K562 (cell line): ENCODE data around the gene KRT4. TPM values are rescaled to one million over a fixed set of nuclear protein-coding genes. Genes with fewer than 3 reads are reported as not detected.

ENCODE experiments used
- ATAC-seq: fragments of 200-7000 bp; cut with Tn5 transposase; 3 replicates; pipeline ENCODE4 v1.9.1; 2020; ENCODE audit warnings: moderate library complexity
- BruUV-seq: library from RNA; stranded (reverse); fragments of 400-500 nt; replicated peaks from 2 replicates; lab custom pipeline; 2021; lab: Mats Ljungman, UMichigan
- CTCF ChIA-PET: fragments of 300-600 bp; formaldehyde crosslinking; extraction: SDS; loops from one replicate; lab custom pipeline; 2021; ENCODE audit warnings: low intra/inter-chr PET ratio; lab: Yijun Ruan, JAX
- POLR2A ChIA-PET: fragments of 300-600, 350-650 bp; sonication (Branson Sonifier 250); formaldehyde crosslinking; extraction: SDS; loops from one replicate; lab custom pipeline; 2021; ENCODE audit warnings: antibody characterized with exemption, inconsistent platforms; lab: Yijun Ruan, JAX
- DNase-seq, 4 experiments: peaks; one replicate each; pipeline versions ENCODE4 v3.0.0 to v3.0.0-alpha.2; 2011 to 2018; ENCODE audit warnings: low spot score in 3 of 4, mixed read lengths in 3 of 4; ENCODE audit errors: extremely low read depth in 1 of 4
- FAIRE-seq: peaks from 2 replicates; lab custom pipeline; 2011; peaks lifted over from hg19 to GRCh38; lab: Jason Lieb, UNC
- H2AFZ ChIP-seq: 2 replicates; pipeline ENCODE4 v1.6.0; 2011; ENCODE audit warnings: low read depth, low read length, control low read depth, inconsistent platforms
- H3K27ac ChIP-seq: fragments of 200-600 bp; 3 replicates; pipeline ENCODE4 v1.8.0; 2011; ENCODE audit warnings: low read depth, mild to moderate bottlenecking, control low read depth, inconsistent platforms, low read length, moderate library complexity, mixed read lengths; ENCODE audit errors: extremely low read depth
- H3K27me3 ChIP-seq, 2 experiments: fragments of 300-600 bp in 1 of 2; 2 replicates in 1 of 2; 3 replicates in 1 of 2; pipeline versions ENCODE4 v1.6.0 to v1.8.0; 2011; ENCODE audit warnings: inconsistent platforms in 2 of 2, low read length in 2 of 2, mild to moderate bottlenecking in 1 of 2, mixed read lengths in 1 of 2, moderate library complexity in 1 of 2; ENCODE audit not compliant: control insufficient read depth in 2 of 2, insufficient read depth in 2 of 2
- H3K36me3 ChIP-seq: fragments of 300-600 bp; 3 replicates; pipeline ENCODE4 v1.8.0; 2011; ENCODE audit warnings: mild to moderate bottlenecking, low read length, inconsistent platforms; ENCODE audit not compliant: control insufficient read depth, insufficient read depth
- H3K4me1 ChIP-seq, 2 experiments: fragments of 200-600 bp in 1 of 2; replicated peaks in 1 of 2; 2 replicates in 1 of 2; 3 replicates in 1 of 2; pipeline versions ENCODE4 v1.5.1 to v1.8.0; 2011; ENCODE audit warnings: inconsistent platforms in 2 of 2, low read length in 2 of 2, mild to moderate bottlenecking in 1 of 2, mixed read lengths in 1 of 2, moderate library complexity in 1 of 2; ENCODE audit not compliant: control insufficient read depth in 2 of 2, insufficient read depth in 2 of 2
- H3K4me2 ChIP-seq: 2 replicates; pipeline ENCODE4 v1.6.1; 2011; ENCODE audit warnings: low read length, control low read depth, inconsistent platforms, mixed read lengths; ENCODE audit not compliant: insufficient read depth
- H3K4me3 ChIP-seq: fragments of 200-600 bp; sonication (generic), shearing (Covaris generic); 2 replicates; pipeline ENCODE4 v1.5.1; 2016; ENCODE audit warnings: control low read depth, inconsistent platforms
- H3K79me2 ChIP-seq: fragments of 200-600 bp; 3 replicates; pipeline ENCODE4 v1.8.0; 2011; ENCODE audit warnings: low read length, inconsistent platforms; ENCODE audit not compliant: control insufficient read depth, insufficient read depth
- H3K9ac ChIP-seq, 2 experiments: 2 replicates each; pipeline versions ENCODE4 v1.6.0 to v1.6.1; 2011; ENCODE audit warnings: low read depth in 2 of 2, low read length in 2 of 2, control low read depth in 1 of 2, inconsistent platforms in 1 of 2, mild to moderate bottlenecking in 1 of 2, mixed read lengths in 1 of 2; ENCODE audit not compliant: insufficient read depth in 1 of 2
- H3K9me1 ChIP-seq: one replicate; pipeline ENCODE4 v1.6.0; 2011; ENCODE audit warnings: inconsistent platforms, mild to moderate bottlenecking, low read length, moderate library complexity; ENCODE audit not compliant: control insufficient read depth, insufficient read depth
- H3K9me3 ChIP-seq: replicated peaks from 2 replicates; pipeline ENCODE4 v1.5.1; 2011; ENCODE audit warnings: low read depth, low read length, inconsistent platforms; ENCODE audit not compliant: control insufficient read depth, insufficient read depth
- H4K20me1 ChIP-seq: replicated peaks from 2 replicates; pipeline ENCODE4 v1.6.1; 2011; ENCODE audit warnings: low read length, inconsistent platforms, mixed read lengths; ENCODE audit not compliant: control insufficient read depth, insufficient read depth
- ASH1L ChIP-seq: fragments of 450-650 bp; IDR thresholded peaks from 2 replicates; pipeline ENCODE4 v1.6.1; 2018; ENCODE audit warnings: borderline replicate concordance, mild to moderate bottlenecking, low read depth; ENCODE audit not compliant: partially characterized antibody
- CBX3 ChIP-seq, 2 experiments: IDR thresholded peaks; 1 replicate in 1 of 2; 2 replicates in 1 of 2; pipeline ENCODE4 v1.6.1; 2012; ENCODE audit warnings: inconsistent platforms in 2 of 2, low read length in 2 of 2, borderline replicate concordance in 1 of 2, control low read depth in 1 of 2
- CHD2 ChIP-seq: IDR thresholded peaks from 2 replicates; pipeline ENCODE4 v1.6.1; 2011; ENCODE audit warnings: low read depth, low read length
- GABPB1 ChIP-seq: sonication (generic); formaldehyde crosslinking; IDR thresholded peaks from 2 replicates; pipeline ENCODE4 v1.8.0; 2022; ENCODE audit warnings: mild to moderate bottlenecking, missing genetic modification reagents
- MITF ChIP-seq: IDR thresholded peaks from 2 replicates; pipeline ENCODE4 v1.6.1; 2014; ENCODE audit warnings: antibody characterized with exemption
- NCOA4 ChIP-seq: fragments of 450-650 bp; IDR thresholded peaks from 2 replicates; pipeline ENCODE4 v1.6.1; 2018; ENCODE audit warnings: mild to moderate bottlenecking; ENCODE audit not compliant: partially characterized antibody
- PHTF2 ChIP-seq: fragments of 250-450 bp; sonication (Bioruptor Pico); IDR thresholded peaks from 2 replicates; pipeline ENCODE4 v1.5.0; 2021; ENCODE audit warnings: mild to moderate bottlenecking
- SREBF1 ChIP-seq: fragments of 150-350 bp; IDR thresholded peaks from 2 replicates; pipeline ENCODE4 v1.6.1; 2014; ENCODE audit warnings: antibody characterized with exemption, low read depth, low read length, borderline replicate concordance
- SREBF2 ChIP-seq: sonication (generic); formaldehyde crosslinking; IDR thresholded peaks from 2 replicates; pipeline ENCODE4 v1.4.0; 2020; ENCODE audit warnings: mild to moderate bottlenecking, missing genetic modification reagents
- ZNF184 ChIP-seq: sonication (generic); formaldehyde crosslinking; IDR thresholded peaks from 2 replicates; pipeline ENCODE4 v1.5.0; 2020; ENCODE audit warnings: missing genetic modification reagents
- ZNF239 ChIP-seq: fragments of 250-450 bp; sonication (Bioruptor Pico); IDR thresholded peaks from 2 replicates; pipeline ENCODE4 v1.4.0; 2020; ENCODE audit warnings: mild to moderate bottlenecking
- ZSCAN29 ChIP-seq: fragments of 450-650 bp; IDR thresholded peaks from 2 replicates; pipeline ENCODE4 v1.6.1; 2017
- WGBS: fragments of 100-300 bp; shearing (Covaris generic); methylation state at CpG from one replicate; pipeline ENCODE4 v1.1.6; 2016; ENCODE audit warnings: low coverage, mixed read lengths; ENCODE audit not compliant: insufficient coverage; ENCODE audit errors: missing lambda C conversion rate; 5-methylcytosine and 5-hydroxymethylcytosine counted together
- in situ Hi-C: fragments of 300-500 bp; cut with MboI; formaldehyde crosslinking; loops from 4 replicates; pipeline ENCODE4 v1.15.0; 2018; ENCODE audit warnings: inconsistent platforms, mixed read lengths
- intact Hi-C: fragments of 100-400 bp; cut with micrococcal nuclease; formaldehyde crosslinking; loops from 2 replicates; pipeline ENCODE4 v1.14.2; 2022
- polyA plus RNA-seq, 8 experiments: library from polyadenylated mRNA; depleted of rRNA in 4 of 8; stranded (reverse) in 5 of 8; unstranded in 3 of 8; fragments of >200 nt; fragmentation: Nextera tagmentation in 2 of 8; fragmentation: Illumina TruSeq in 1 of 8; extraction: Ambion mirVana in 2 of 8; extraction: Trizol in 1 of 8; gene quantifications; 2 replicates each; pipeline versions ENCODE4 v1.2.1 to v1.2.3, GENCODE V29; 2011 to 2014; ENCODE audit warnings: inconsistent platforms in 1 of 8, missing spikeins in 1 of 8
- total RNA-seq, 7 experiments: library from RNA; depleted of rRNA in 6 of 7; stranded (reverse); fragments of >200 nt in 6 of 7; fragmentation: Illumina TruSeq in 2 of 7; extraction: Trizol in 2 of 7; gene quantifications; 2 replicates each; pipeline versions ENCODE4 v1.2.1 to v1.2.3, GENCODE V29; 2011 to 2021; ENCODE audit warnings: low replicate concordance in 1 of 7
- TF ChIP-seq, protein P1 (sequence below): IDR thresholded peaks from 2 replicates; pipeline ENCODE4 v1.6.1; 2012; ENCODE audit warnings: low read depth, low read length, improper control_type of control experiment, borderline replicate concordance
- TF ChIP-seq, protein P2 (sequence below): fragments of 450-650 bp; conservative IDR thresholded peaks from 2 replicates; pipeline ENCODE4 v1.6.1; 2016; ENCODE audit warnings: missing genetic modification characterization, low read depth, mild to moderate bottlenecking, control low read depth, missing compliant biosample characterization

The KRT4 gene
- total and polyA plus RNA-seq, 9 of the 15 experiments (the other 6 are each of a cell fraction or from before 2014, with no cell fraction given), result not detected

DNA sequence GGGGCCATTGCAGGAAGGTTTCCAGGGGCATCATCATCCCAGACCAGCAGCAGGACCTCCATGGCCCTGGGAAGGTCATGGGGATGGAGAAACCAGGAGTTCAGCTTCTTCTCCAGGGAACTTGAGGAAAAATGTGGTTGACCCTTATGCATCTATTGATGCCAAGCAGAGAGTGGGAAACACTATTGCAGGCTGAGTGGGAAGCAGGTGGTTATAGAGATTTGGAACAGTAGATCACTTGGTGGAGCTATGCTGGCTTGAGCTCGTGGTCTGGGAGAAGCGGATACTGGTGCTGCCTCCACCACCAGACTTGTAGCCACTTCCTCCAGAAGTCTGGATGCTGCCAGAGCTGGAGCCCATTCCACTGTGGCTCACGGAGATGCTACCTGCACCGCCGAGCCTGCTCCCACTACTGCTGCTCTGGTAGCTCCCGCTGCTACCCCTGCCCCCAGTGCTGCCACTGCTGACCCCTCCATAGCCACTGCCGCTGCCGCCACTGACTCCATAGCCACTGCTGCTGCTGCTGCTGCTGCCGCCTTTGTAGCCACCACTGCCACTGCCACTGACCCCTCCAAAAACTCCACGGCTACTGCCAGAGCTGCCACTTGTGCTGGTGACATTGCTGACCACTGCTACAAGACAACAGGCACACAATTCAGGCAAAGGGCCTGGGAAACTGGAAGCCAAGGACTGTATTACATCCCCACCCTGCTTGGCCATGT is 45.3 kb downstream of the KRT4 start:
- Histone ChIP-seq H3K9me1 (no peaks in the 10 kb centered on the region), H3K4me2 (no peak overlapping the region), H3K27ac (no peak overlapping the region), H3K9me3 (no peaks in the 10 kb centered on the region), H3K79me2 (no peaks in the 10 kb centered on the region), H3K27me3 (peaks cover 14 to 42% of the 10 kb centered on the region in 2 experiments), H3K4me3 (no peak overlapping the region), H4K20me1 (no peaks in the 10 kb centered on the region; the same call in 1 of the 2 replicates), H2AFZ (no peak overlapping the region), H3K36me3 (no peaks in the 10 kb centered on the region), H3K9ac (no peak overlapping the region), H3K4me1 (no peaks in the 10 kb centered on the region)
- ATAC-seq (no peak), FAIRE-seq (no peak), DNase-seq (no peak)
- ChIA-PET POLR2A (interaction anchor here (0.7 kb wide), 1 partner anchor 33 kb away, joined by 4 read pairs; no protein-coding TSS in a partner anchor), CTCF (no interaction called here)
- intact Hi-C loops, result no loop called here
- WGBS, result 2% methylated on average over 10 of the region's 10 CpGs
- in situ Hi-C loops, result no loop called here
- no TSS peak for BruUV-seq
- no peak for TF ChIP-seq GABPB1 (CRISPR knock-in tag)
- no peak for TF ChIP-seq ASH1L
- no peak for TF ChIP-seq CBX3 (IDR thresholded peaks at IDR 0.05; ENCODE audit: borderline replicate concordance in 1 of 2, low read length in 2 of 2)
- no peak for TF ChIP-seq MITF
- TF ChIP-seq SREBF1, result no peak
- TF ChIP-seq ZSCAN29, result no peak
- no peak for TF ChIP-seq PHTF2
- TF ChIP-seq, protein P1, sequence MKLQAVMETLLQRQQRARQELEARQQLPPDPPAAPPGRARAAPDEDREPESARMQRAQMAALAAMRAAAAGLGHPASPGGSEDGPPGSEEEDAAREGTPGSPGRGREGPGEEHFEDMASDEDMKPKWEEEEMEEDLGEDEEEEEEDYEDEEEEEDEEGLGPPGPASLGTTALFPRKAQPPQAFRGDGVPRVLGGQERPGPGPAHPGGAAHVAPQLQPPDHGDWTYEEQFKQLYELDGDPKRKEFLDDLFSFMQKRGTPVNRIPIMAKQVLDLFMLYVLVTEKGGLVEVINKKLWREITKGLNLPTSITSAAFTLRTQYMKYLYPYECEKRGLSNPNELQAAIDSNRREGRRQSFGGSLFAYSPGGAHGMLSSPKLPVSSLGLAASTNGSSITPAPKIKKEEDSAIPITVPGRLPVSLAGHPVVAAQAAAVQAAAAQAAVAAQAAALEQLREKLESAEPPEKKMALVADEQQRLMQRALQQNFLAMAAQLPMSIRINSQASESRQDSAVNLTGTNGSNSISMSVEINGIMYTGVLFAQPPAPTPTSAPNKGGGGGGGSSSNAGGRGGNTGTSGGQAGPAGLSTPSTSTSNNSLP, result no peak
- no peak for TF ChIP-seq ZNF239 (CRISPR knock-in tag)
- no peak for TF ChIP-seq NCOA4
- no peak for TF ChIP-seq ZNF184 (CRISPR knock-in tag)
- TF ChIP-seq, protein P2, sequence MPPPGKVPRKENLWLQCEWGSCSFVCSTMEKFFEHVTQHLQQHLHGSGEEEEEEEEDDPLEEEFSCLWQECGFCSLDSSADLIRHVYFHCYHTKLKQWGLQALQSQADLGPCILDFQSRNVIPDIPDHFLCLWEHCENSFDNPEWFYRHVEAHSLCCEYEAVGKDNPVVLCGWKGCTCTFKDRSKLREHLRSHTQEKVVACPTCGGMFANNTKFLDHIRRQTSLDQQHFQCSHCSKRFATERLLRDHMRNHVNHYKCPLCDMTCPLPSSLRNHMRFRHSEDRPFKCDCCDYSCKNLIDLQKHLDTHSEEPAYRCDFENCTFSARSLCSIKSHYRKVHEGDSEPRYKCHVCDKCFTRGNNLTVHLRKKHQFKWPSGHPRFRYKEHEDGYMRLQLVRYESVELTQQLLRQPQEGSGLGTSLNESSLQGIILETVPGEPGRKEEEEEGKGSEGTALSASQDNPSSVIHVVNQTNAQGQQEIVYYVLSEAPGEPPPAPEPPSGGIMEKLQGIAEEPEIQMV, result no peak
- no peak for TF ChIP-seq CHD2
- TF ChIP-seq SREBF2 (CRISPR knock-in tag), result no peak
